Measurements from ENCODE around the gene SANBR. TPM values are rescaled to one million over a fixed set of nuclear protein-coding genes. Genes with fewer than 3 reads are reported as not detected.

Gene SANBR
- total and polyA plus RNA-seq, 2 of the 13 experiments (the other 11 are each of a cell fraction or from before 2014, with no cell fraction given): 9.8 to 20.9 TPM

DNA sequence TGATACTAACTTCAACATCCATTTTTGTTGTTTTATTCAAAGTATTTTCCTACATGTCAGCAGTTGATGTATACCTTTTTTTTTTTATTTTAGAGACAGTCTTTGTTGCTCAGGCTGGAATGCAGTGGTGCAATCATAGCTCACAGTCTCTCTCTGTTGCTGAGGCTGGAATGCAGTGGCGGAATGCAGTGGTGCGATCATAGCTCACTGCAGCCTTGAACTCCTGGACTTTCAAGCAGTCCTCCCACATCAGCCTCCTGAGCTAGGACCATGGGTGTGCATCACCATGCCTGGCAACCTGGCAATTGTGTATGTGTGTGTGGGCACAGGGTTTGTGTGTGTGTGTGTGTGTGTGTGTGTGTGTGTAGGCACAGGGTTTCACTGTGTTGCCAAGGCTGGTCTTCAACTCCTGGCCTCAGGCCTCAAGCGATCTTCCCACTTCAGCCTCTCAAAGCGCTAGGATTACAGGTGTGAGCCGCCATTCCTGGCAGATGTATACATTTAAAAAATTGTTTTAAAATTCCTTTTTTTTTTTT is 24.8 kb downstream of the SANBR start (continued):
- TF ChIP-seq, protein P1, sequence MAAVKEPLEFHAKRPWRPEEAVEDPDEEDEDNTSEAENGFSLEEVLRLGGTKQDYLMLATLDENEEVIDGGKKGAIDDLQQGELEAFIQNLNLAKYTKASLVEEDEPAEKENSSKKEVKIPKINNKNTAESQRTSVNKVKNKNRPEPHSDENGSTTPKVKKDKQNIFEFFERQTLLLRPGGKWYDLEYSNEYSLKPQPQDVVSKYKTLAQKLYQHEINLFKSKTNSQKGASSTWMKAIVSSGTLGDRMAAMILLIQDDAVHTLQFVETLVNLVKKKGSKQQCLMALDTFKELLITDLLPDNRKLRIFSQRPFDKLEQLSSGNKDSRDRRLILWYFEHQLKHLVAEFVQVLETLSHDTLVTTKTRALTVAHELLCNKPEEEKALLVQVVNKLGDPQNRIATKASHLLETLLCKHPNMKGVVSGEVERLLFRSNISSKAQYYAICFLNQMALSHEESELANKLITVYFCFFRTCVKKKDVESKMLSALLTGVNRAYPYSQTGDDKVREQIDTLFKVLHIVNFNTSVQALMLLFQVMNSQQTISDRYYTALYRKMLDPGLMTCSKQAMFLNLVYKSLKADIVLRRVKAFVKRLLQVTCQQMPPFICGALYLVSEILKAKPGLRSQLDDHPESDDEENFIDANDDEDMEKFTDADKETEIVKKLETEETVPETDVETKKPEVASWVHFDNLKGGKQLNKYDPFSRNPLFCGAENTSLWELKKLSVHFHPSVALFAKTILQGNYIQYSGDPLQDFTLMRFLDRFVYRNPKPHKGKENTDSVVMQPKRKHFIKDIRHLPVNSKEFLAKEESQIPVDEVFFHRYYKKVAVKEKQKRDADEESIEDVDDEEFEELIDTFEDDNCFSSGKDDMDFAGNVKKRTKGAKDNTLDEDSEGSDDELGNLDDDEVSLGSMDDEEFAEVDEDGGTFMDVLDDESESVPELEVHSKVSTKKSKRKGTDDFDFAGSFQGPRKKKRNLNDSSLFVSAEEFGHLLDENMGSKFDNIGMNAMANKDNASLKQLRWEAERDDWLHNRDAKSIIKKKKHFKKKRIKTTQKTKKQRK (IDR thresholded peaks at IDR 0.05; ENCODE audit: low read length): no peak
- TF ChIP-seq FOSL1 (CRISPR knock-in tag; IDR thresholded peaks at IDR 0.05; ENCODE audit: borderline replicate concordance): no peak
- TF ChIP-seq CHCHD3 (CRISPR knock-in tag; IDR thresholded peaks at IDR 0.05): no peak
- TF ChIP-seq FOXK1 (CRISPR knock-in tag; IDR thresholded peaks at IDR 0.05; ENCODE audit: borderline replicate concordance, low read depth): peak; percentile 58; the same call in 1 of the 2 replicates
- no peak for TF ChIP-seq HNRNPK (IDR thresholded peaks at IDR 0.05; ENCODE audit: low read depth, low read length, poor library complexity, severe bottlenecking)
- TF ChIP-seq ZKSCAN8 (CRISPR knock-in tag; IDR thresholded peaks at IDR 0.05; ENCODE audit: borderline replicate concordance): peak; percentile 53; the same call in 1 of the 2 replicates
- TF ChIP-seq GATAD2A (CRISPR knock-in tag; IDR thresholded peaks at IDR 0.05): peak; percentile 70
- TF ChIP-seq RFX5 (IDR thresholded peaks at IDR 0.05; ENCODE audit: low read depth, low read length): peak; percentile 55; the same call in 1 of the 2 replicates
- TF ChIP-seq, protein P2, sequence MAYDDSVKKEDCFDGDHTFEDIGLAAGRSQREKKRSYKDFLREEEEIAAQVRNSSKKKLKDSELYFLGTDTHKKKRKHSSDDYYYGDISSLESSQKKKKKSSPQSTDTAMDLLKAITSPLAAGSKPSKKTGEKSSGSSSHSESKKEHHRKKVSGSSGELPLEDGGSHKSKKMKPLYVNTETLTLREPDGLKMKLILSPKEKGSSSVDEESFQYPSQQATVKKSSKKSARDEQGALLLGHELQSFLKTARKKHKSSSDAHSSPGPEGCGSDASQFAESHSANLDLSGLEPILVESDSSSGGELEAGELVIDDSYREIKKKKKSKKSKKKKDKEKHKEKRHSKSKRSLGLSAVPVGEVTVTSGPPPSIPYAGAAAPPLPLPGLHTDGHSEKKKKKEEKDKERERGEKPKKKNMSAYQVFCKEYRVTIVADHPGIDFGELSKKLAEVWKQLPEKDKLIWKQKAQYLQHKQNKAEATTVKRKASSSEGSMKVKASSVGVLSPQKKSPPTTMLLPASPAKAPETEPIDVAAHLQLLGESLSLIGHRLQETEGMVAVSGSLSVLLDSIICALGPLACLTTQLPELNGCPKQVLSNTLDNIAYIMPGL (CRISPR knock-in tag; IDR thresholded peaks at IDR 0.05; ENCODE audit: borderline replicate concordance in 1 of 2, low read depth in 1 of 2): no peak
- TF ChIP-seq ADNP (CRISPR knock-in tag; IDR thresholded peaks at IDR 0.05): peak; percentile 82
- no peak for TF ChIP-seq HNRNPLL (IDR thresholded peaks at IDR 0.05; ENCODE audit: low read depth, low read length, poor library complexity, severe bottlenecking)
- no peak for TF ChIP-seq HOXA5 (CRISPR knock-in tag; IDR thresholded peaks at IDR 0.05)
- peak; percentile 57; the same call in 1 of the 2 replicates for TF ChIP-seq YEATS4 (CRISPR knock-in tag; IDR thresholded peaks at IDR 0.05; ENCODE audit: borderline replicate concordance)
- TF ChIP-seq, protein P3, sequence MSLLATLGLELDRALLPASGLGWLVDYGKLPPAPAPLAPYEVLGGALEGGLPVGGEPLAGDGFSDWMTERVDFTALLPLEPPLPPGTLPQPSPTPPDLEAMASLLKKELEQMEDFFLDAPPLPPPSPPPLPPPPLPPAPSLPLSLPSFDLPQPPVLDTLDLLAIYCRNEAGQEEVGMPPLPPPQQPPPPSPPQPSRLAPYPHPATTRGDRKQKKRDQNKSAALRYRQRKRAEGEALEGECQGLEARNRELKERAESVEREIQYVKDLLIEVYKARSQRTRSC (CRISPR knock-in tag; IDR thresholded peaks at IDR 0.05; ENCODE audit: low read depth): no peak
- TF ChIP-seq DNMT3B (CRISPR knock-in tag; conservative IDR thresholded peaks at IDR 0.05): no peak
- peak; percentile 71; the same call in 1 of the 2 replicates for TF ChIP-seq BORCS8-MEF2B (CRISPR knock-in tag; IDR thresholded peaks at IDR 0.05)
- TF ChIP-seq KAT8 (CRISPR knock-in tag; IDR thresholded peaks at IDR 0.05): no peak
- no peak for TF ChIP-seq TBX2 (CRISPR knock-in tag; IDR thresholded peaks at IDR 0.05; ENCODE audit: borderline replicate concordance)
- TF ChIP-seq, protein P4, sequence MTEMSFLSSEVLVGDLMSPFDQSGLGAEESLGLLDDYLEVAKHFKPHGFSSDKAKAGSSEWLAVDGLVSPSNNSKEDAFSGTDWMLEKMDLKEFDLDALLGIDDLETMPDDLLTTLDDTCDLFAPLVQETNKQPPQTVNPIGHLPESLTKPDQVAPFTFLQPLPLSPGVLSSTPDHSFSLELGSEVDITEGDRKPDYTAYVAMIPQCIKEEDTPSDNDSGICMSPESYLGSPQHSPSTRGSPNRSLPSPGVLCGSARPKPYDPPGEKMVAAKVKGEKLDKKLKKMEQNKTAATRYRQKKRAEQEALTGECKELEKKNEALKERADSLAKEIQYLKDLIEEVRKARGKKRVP (CRISPR knock-in tag; IDR thresholded peaks at IDR 0.05): peak in 1 of 2 experiments; percentile 55; a peak in 1 of 4 replicates
- TF ChIP-seq CAMTA2 (CRISPR knock-in tag; IDR thresholded peaks at IDR 0.05; ENCODE audit: borderline replicate concordance): no peak
- TF ChIP-seq HNRNPL (IDR thresholded peaks at IDR 0.05; ENCODE audit: low read depth, low read length): 0 out of 2 replicates have a peak, but pooled peaks have one; percentile 56
- TF ChIP-seq, protein P5, sequence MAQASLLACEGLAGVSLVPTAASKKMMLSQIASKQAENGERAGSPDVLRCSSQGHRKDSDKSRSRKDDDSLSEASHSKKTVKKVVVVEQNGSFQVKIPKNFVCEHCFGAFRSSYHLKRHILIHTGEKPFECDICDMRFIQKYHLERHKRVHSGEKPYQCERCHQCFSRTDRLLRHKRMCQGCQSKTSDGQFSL (CRISPR knock-in tag; IDR thresholded peaks at IDR 0.05): no peak
- TF ChIP-seq KDM1A (CRISPR knock-in tag; IDR thresholded peaks at IDR 0.05): peak; percentile 96
